GM20000 (cell line): Measurements from ENCODE around the gene TLR3.

Source experiments
- DNase-seq: peaks from one replicate; pipeline ENCODE4 v3.0.0; 2012; ENCODE audit warnings: low spot score
- CTCF ChIP-seq: IDR thresholded peaks from 2 replicates; pipeline ENCODE4 v1.5.1; 2012; ENCODE audit warnings: mild to moderate bottlenecking, control low read depth; ENCODE audit errors: extremely low read depth, missing control alignments

Gene TLR3

GRCh38 chr4:186107947-186108346 lies 39.0 kb downstream of the TLR3 start:
- no peak for TF ChIP-seq CTCF
- no peak for DNase-seq

DNA sequence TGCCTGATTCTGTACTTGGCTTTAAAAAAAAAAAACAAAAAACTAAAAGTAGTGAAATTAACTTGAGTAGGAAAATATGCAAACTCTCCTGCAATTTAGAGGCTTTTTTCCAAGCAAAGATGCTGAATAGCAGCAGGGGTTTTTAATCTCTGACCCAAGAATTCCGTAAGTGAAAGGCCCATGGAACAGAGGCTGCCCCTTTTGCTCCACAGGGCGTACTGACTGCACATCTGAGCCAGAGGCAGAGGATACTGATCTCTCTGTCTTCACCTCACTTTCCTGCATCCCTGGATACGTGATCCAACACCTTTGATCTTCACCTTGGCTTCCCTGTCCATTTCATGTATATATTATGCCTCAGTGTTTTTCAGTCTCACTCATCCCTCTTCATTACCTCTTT lies 39.4 kb downstream of the TLR3 start:
- TF ChIP-seq CTCF = no peak
- no peak for DNase-seq

DNA sequence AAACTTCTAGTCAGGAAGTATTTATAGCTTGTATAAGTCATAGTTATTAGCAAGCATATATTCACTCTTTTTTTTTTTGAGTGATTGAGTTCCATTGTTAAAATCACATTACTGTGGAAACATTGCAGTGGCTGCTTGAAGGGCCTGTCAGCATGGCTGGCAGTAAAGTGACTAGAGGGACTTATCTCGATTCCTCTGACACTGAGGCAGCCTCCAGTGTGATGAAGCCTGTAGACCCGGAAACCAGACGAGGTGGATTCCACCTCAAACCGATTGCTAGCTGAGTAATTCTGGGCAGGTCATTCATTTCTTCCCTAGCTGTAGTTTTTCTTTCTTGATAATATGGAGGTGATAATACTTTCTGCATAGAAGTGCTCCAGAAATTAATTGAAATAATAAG lies 40.3 kb downstream of the TLR3 start:
- TF ChIP-seq CTCF = no peak
- DNase-seq = no peak

DNA sequence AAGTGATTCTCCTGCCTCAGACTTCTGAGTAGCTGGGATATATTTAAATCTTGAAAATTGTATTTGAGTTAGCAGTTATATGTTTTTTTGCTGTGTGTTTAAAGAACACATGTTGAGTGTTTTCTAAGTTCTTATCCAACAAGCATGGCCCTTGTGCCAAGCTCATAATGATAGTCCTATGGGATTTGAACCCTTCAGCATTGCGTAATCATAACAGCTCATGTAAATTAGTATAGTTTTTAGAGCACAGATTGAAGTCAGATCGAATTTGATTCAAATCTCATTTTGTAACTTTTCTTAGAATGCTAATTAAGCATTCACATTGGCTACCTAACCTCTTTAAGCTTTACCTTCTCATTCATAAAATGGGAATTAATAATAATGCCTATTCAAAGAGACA lies 47.7 kb downstream of the TLR3 start:
- DNase-seq = no peak
- no peak for TF ChIP-seq CTCF

- no peak for TF ChIP-seq CTCF
Measured at GRCh38 chr4:186118582-186118981, 49.6 kb downstream of the TLR3 start.

GRCh38 chr4:186121057-186121456 lies 52.1 kb downstream of the TLR3 start:
- no peak for DNase-seq
- TF ChIP-seq CTCF = no peak

More at GRCh38 chr4:186118582-186118981, 49.6 kb downstream of the TLR3 start:
- no peak for DNase-seq

DNA sequence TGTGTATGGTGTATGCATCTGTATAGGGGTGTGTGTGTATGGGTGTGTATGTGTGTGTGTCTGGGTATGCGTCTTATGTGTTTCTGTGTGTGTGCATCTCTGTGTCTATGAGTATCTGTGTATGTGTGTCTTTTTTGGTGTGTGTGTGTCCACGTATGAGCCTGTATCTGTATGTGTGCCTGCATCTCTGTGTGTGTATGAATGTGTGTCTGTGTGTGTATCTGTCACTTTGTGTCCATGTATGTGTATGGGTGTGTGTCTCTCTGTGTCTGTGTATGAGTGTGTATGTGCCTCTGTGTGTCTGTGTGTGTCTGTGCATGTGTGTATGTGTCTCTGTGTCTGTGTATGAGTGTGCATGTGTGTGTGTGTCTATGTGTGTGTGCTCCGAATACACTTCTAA lies 59.9 kb downstream of the TLR3 start:
- DNase-seq = no peak
- TF ChIP-seq CTCF = no peak
